Measurements from ENCODE around the gene KLHL24.
"Not testable (repeated sequence)": the region's sequence is repeated elsewhere in the genome, so short reads cannot be mapped to it uniquely, and the experiment has no call there.

KLHL24 gene

DNA sequence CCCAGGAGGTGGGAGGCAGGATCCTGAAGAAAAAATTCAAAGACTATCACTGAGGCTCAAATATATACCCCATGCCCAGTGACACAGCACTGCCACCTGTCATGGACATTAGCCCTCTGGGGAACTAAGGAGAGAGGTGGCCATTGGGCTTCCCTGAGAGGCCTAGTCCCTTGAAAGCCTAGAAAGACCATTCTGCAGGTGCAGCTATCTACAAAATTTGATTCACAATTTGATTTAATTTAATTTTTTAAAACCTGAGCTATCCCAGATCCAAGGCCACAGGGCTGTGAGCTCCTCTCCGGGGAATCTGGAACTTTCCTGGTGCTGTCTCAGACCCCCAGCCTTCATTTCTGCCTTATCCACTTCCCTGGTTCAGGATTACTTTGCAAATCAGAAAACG is 16.9 kb upstream of the KLHL24 start:
- Histone ChIP-seq H3K27ac (ENCODE audit: low read depth, low read length) (no peak overlapping the region), H3K36me3 (ENCODE audit: insufficient read depth, low read length) (no peaks in the 10 kb centered on the region), H3K9ac (ENCODE audit: low read depth, low read length) (no peak overlapping the region), H3K9me3 (ENCODE audit: insufficient read depth, low read depth, low read length) (no peaks in the 10 kb centered on the region), H3K4me1 (ENCODE audit: insufficient read depth, low read length) (peaks cover 15% of the 10 kb centered on the region; the same call in 1 of the 2 replicates), H3K4me3 (ENCODE audit: low read length) (no peak overlapping the region), H3K27me3 (ENCODE audit: insufficient read depth, low read length) (peaks cover 4% of the 10 kb centered on the region; the same call in 1 of the 2 replicates)
- 95% methylated on average over 2 of the region's 2 CpGs for WGBS

DNA sequence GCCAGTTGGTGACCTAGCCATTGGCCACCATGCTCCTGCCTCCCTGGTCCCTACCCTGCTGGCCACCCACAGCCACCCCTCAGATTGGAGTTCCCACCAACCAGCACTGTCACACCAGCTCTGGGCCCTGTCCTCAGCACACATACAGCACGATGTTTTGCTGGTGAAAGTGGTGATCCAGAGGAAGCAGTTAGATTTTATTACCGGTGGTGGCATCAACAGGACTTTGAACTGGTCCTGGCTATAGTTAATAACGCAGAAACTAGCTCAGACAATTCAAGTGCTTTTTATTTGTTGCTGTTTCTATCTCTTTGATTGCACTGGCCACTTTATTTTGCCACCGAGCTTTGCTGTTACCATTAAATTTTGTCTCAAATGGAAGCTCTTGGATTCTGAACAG is 16.4 kb upstream of the KLHL24 start:
- H3K9me3 ChIP-seq (ENCODE audit: insufficient read depth, low read depth, low read length) = no peaks in the 10 kb centered on the region
- 93% methylated on average over 4 of the region's 4 CpGs for WGBS
- H3K4me1 ChIP-seq (ENCODE audit: insufficient read depth, low read length) = peaks cover 15% of the 10 kb centered on the region; the same call in 1 of the 2 replicates
- H3K4me3 ChIP-seq (ENCODE audit: low read length) = no peak overlapping the region
- H3K36me3 ChIP-seq (ENCODE audit: insufficient read depth, low read length) = no peaks in the 10 kb centered on the region
- H3K27ac ChIP-seq (ENCODE audit: low read depth, low read length) = no peak overlapping the region
- no peak overlapping the region for H3K9ac ChIP-seq (ENCODE audit: low read depth, low read length)
- H3K27me3 ChIP-seq (ENCODE audit: insufficient read depth, low read length) = peaks cover 4% of the 10 kb centered on the region; the same call in 1 of the 2 replicates

DNA sequence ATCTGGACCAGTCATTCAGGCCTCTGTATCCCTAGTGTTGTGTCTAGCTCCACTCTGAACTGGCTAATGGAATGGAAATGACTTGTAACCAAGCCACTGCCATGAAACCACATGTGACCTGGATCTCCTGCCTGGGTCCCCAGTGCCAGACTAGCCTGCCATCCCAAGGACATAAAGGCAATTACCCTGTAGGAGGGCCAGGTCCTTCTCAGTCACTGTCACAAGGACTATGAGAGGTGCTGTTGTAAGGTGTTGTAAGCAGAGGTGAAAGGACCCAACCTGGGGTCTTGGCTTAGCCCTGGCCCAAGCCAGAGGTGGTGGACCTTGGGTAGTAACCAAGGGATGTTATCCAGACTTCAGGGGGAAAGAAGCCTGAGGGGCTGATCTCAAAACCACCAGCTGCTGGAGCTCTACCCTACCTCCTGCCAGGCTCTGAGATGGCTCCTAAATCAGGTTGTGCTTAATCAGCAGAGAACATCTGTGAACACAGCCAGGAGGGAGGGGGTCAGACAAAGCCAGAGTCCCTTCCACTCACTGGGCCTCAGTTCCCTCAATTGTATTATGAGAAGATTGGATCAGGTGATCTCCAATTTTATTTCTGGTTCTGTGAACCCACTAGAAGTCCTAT is 15.7 kb upstream of the KLHL24 start:
- Histone ChIP-seq H3K4me3 (ENCODE audit: low read length) (no peak overlapping the region), H3K4me1 (ENCODE audit: insufficient read depth, low read length) (peaks cover 15% of the 10 kb centered on the region; the same call in 1 of the 2 replicates), H3K36me3 (ENCODE audit: insufficient read depth, low read length) (no peaks in the 10 kb centered on the region), H3K9ac (ENCODE audit: low read depth, low read length) (no peak overlapping the region), H3K27ac (ENCODE audit: low read depth, low read length) (no peak overlapping the region), H3K9me3 (ENCODE audit: insufficient read depth, low read depth, low read length) (no peaks in the 10 kb centered on the region), H3K27me3 (ENCODE audit: insufficient read depth, low read length) (peaks cover 4% of the 10 kb centered on the region; the same call in 1 of the 2 replicates)

DNA sequence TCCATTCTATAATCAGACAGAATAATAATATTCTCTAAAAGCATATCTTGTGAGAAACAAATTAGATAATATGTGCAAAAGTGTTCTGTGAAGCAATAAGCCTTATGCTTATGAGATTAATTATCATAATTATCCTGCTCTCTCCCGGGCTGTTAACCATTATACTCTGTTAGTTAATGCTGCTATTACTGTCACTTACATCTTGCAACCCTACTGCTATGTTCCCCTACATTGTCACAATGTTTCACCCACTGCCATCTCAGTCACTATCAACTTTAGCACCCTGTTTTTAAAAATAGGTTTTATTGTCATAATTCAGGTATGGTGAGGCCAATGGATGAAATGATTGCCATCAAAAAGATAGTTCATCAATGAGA is 15.2 kb upstream of the KLHL24 start:
- Histone ChIP-seq H3K27ac (ENCODE audit: low read depth, low read length) (no peak overlapping the region), H3K27me3 (ENCODE audit: insufficient read depth, low read length) (peaks cover 4% of the 10 kb centered on the region; the same call in 1 of the 2 replicates), H3K9me3 (ENCODE audit: insufficient read depth, low read depth, low read length) (no peaks in the 10 kb centered on the region), H3K4me3 (ENCODE audit: low read length) (no peak overlapping the region), H3K9ac (ENCODE audit: low read depth, low read length) (no peak overlapping the region), H3K4me1 (ENCODE audit: insufficient read depth, low read length) (peaks cover 15% of the 10 kb centered on the region; the same call in 1 of the 2 replicates), H3K36me3 (ENCODE audit: insufficient read depth, low read length) (no peaks in the 10 kb centered on the region)
- 100% methylated on average over 1 of the region's 1 CpG for WGBS

DNA sequence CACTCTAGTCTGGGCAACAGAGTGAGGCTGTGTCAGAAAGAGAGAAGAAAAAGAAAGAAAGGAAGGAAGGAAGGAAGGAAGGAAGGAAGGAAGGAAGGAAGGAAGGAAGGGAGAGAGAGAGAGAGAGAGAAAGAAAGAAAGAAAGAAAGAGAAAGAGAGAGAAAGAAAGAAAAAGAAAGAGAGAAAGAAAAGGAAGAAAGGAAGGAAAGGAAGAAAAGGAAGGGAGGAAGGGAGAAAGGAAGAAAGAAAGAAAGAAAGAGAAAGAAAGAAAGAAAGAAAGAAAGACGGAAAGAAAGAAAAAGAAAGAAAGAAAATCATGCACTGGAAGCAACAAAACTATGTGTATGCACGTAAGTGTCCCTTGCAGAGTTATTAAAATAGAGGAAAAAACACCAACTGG is 12.9 kb upstream of the KLHL24 start:
- H3K36me3 ChIP-seq (ENCODE audit: insufficient read depth, low read length); H3K4me1 ChIP-seq (ENCODE audit: insufficient read depth, low read length); H3K27ac ChIP-seq (ENCODE audit: low read depth, low read length); H3K27me3 ChIP-seq (ENCODE audit: insufficient read depth, low read length); H3K9me3 ChIP-seq (ENCODE audit: insufficient read depth, low read depth, low read length); H3K4me3 ChIP-seq (ENCODE audit: low read length); H3K9ac ChIP-seq (ENCODE audit: low read depth, low read length): not testable (repeated sequence)
- WGBS = 91% methylated on average over 2 of the region's 2 CpGs

DNA sequence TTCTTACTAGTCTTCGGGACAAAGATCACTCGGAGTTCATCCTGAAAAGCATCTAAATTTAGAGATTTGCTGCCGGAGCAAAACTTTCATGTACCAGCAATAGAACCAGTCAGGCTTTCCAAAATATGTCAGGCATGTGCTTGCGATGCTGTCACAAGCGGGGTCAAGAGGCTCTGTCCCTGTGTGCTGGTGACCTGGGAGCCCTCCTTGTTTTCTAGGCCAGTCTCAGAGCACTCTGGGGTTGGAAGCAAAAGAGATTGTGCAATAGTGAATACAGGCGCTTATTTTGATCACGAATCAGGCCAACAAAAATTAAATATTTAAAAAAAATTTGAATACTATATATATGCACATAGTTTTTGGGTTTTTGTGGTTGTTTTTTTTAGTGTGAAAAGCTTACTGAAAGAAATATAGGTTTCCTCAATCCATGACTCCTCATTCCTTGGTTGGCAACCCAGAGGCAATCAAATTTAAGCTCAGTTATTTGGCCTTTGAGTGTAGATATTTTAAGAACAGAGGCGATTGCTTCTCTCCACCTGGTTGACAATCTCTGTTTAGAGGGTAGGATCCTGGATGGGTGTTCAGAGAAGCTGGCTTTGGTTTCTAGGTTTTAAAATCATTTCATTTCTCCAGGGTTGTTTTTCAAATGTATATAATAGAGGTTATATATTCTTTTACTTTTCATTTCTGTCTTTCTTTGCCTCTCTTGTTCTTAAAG is 8.4 kb upstream of the KLHL24 start:
- no peaks in the 10 kb centered on the region for H3K9me3 ChIP-seq (ENCODE audit: insufficient read depth, low read depth, low read length)
- no peak overlapping the region for H3K9ac ChIP-seq (ENCODE audit: low read depth, low read length)
- WGBS = 94% methylated on average over 6 of the region's 8 CpGs

DNA sequence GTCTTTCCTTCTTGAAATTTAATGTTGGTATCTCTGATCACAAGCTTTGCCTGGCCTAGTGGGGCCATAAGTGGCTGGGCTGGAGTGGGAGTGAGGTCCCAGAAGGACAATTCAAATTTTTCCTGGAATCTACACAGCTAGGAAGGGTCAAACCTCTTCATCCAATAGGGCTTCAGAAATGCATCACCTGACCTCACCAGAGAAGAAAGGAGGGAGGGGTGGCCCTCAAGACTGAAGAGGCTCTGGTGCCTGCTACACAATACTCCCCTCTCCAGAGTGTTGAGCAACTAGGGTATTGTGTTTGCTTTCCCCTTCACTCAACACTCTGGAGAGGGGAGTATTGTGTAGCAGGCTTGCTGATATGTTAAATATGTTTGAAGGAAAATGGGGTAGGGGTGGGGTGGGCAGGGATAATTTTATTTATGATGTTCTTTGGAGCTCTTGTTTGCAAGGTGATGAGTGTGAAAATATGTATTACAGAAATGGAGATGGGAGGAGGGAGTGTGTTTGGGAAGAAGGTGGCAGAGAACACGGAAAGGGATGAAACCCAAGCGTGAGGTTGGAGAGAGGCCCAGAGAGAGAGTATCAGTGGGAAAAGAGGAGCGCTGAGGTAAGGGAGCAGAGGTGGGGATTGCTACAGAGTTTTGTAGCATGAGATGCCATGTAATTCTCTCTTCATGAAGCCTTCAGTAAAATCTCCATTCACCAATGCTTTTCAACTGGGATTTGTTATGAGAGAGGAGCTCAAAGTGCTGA is 5.7 kb upstream of the KLHL24 start:
- WGBS = 94% methylated on average over 3 of the region's 3 CpGs
- H3K4me1 ChIP-seq (ENCODE audit: insufficient read depth, low read length) = no peaks in the 10 kb centered on the region

More for the DNA sequence above, 8.4 kb upstream of the KLHL24 start:
- Histone ChIP-seq H3K36me3 (ENCODE audit: insufficient read depth, low read length) (no peaks in the 10 kb centered on the region), H3K4me3 (ENCODE audit: low read length) (no peak overlapping the region), H3K27me3 (ENCODE audit: insufficient read depth, low read length) (no peaks in the 10 kb centered on the region), H3K4me1 (ENCODE audit: insufficient read depth, low read length) (no peaks in the 10 kb centered on the region), H3K27ac (ENCODE audit: low read depth, low read length) (no peak overlapping the region)

DNA sequence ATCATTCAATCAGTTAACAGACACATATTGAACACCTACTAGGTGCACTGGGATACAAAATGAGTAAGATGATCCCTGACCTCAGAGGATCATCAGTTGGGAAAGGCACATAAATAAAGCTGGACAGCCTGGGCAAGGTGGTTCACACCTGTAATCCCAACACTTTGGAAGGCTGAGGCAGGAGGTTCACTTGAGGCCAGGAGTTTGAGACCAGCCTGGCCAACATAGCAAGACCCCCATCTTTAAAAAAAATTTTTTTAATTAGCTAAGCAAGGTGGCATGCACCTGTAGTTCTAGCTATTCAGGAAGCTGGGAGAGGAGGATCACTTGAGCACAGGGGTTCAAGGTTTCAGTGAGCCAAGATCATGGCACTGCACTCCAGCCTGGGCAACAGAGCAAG is 3.7 kb upstream of the KLHL24 start:
- Histone ChIP-seq H3K27me3 (ENCODE audit: insufficient read depth, low read length) (no peaks in the 10 kb centered on the region), H3K9ac (ENCODE audit: low read depth, low read length) (no peak overlapping the region), H3K27ac (ENCODE audit: low read depth, low read length) (no peak overlapping the region), H3K9me3 (ENCODE audit: insufficient read depth, low read depth, low read length) (no peaks in the 10 kb centered on the region), H3K4me1 (ENCODE audit: insufficient read depth, low read length) (no peaks in the 10 kb centered on the region), H3K4me3 (ENCODE audit: low read length) (no peak overlapping the region), H3K36me3 (ENCODE audit: insufficient read depth, low read length) (no peaks in the 10 kb centered on the region)

More for the DNA sequence above, 5.7 kb upstream of the KLHL24 start:
- Histone ChIP-seq H3K27ac (ENCODE audit: low read depth, low read length) (no peak overlapping the region), H3K4me3 (ENCODE audit: low read length) (no peak overlapping the region), H3K9me3 (ENCODE audit: insufficient read depth, low read depth, low read length) (no peaks in the 10 kb centered on the region), H3K36me3 (ENCODE audit: insufficient read depth, low read length) (no peaks in the 10 kb centered on the region), H3K27me3 (ENCODE audit: insufficient read depth, low read length) (no peaks in the 10 kb centered on the region), H3K9ac (ENCODE audit: low read depth, low read length) (no peak overlapping the region)

DNA sequence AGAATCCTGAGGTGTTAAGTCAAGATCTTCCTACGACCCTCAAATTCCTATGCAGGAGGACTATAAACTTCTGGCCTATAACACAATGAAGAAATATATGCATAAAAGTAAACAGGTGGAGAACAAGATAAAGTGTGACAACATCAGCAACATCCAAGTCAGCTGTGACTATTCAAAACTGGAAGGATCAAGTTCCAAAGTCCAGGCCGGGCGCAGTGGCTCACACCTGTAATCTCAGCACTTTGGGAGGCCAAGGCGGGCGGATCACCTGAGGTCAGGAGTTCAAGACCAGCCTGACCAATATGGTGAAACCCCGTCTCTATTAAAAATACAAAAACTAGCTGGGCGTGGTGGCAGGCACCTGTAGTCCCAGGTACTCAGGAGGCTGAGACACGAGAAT is 2.7 kb upstream of the KLHL24 start:
- H3K9ac ChIP-seq (ENCODE audit: low read depth, low read length); H3K27ac ChIP-seq (ENCODE audit: low read depth, low read length); H3K4me3 ChIP-seq (ENCODE audit: low read length); H3K9me3 ChIP-seq (ENCODE audit: insufficient read depth, low read depth, low read length); H3K36me3 ChIP-seq (ENCODE audit: insufficient read depth, low read length); H3K4me1 ChIP-seq (ENCODE audit: insufficient read depth, low read length); H3K27me3 ChIP-seq (ENCODE audit: insufficient read depth, low read length): not testable (repeated sequence)
- 93% methylated on average over 8 of the region's 8 CpGs for WGBS

DNA sequence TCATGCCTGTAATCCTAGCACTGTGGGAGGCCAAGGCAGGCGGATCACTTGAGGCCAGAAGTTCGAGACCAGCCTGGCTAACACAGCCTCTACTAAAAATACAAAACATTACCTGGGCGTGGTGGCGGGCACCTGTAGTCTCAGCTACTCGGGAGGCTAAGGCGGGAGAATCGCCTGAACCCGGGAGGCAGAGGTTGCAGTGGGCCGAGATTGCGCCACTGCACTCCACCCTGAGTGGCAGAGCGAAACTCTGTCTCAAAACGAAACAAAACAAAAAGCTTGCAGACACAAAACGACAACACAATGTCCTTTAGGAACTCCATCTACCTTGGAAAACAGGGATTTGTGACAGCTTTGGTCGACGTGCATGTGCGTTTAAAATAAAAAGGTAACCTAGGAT is 716 bp upstream of the KLHL24 start:
- H3K36me3 ChIP-seq (ENCODE audit: insufficient read depth, low read length) = no peaks in the 10 kb centered on the region
- H3K9ac ChIP-seq (ENCODE audit: low read depth, low read length) = peak overlapping the region; percentile 66; the same call in 1 of the 2 replicates
- H3K27ac ChIP-seq (ENCODE audit: low read depth, low read length) = no peak overlapping the region
- H3K4me1 ChIP-seq (ENCODE audit: insufficient read depth, low read length) = 0 out of 2 replicates have a peak, but pooled peaks cover 5% of the 10 kb centered on the region
- H3K4me3 ChIP-seq (ENCODE audit: low read length) = peak overlapping the region; percentile 97
- H3K27me3 ChIP-seq (ENCODE audit: insufficient read depth, low read length) = no peaks in the 10 kb centered on the region
- 84% methylated on average over 16 of the region's 16 CpGs for WGBS
- H3K9me3 ChIP-seq (ENCODE audit: insufficient read depth, low read depth, low read length) = no peaks in the 10 kb centered on the region

DNA sequence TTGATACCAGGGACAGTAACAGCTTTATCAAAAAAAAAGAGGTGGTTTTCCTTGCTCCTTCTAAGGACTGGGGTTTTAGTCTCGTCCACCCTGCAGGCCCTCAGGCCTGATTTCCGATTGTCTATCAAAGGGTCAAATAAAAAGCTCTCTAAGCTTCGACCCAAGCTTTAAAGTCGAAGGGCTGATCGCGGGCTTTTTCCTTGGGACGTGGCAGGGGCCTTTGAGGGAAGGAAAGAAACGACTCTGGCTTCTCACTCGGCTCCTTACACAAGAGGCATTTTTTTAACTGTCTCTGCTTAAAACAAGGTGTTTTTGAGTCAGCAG is 354 bp upstream of the KLHL24 start:
- Histone ChIP-seq H3K4me1 (ENCODE audit: insufficient read depth, low read length) (0 out of 2 replicates have a peak, but pooled peaks cover 5% of the 10 kb centered on the region), H3K9me3 (ENCODE audit: insufficient read depth, low read depth, low read length) (no peaks in the 10 kb centered on the region), H3K27ac (ENCODE audit: low read depth, low read length) (no peak overlapping the region), H3K4me3 (ENCODE audit: low read length) (peak overlapping the region; percentile 97), H3K27me3 (ENCODE audit: insufficient read depth, low read length) (no peaks in the 10 kb centered on the region), H3K36me3 (ENCODE audit: insufficient read depth, low read length) (no peaks in the 10 kb centered on the region), H3K9ac (ENCODE audit: low read depth, low read length) (peak overlapping the region; percentile 66)
- 5% methylated on average over 9 of the region's 9 CpGs for WGBS
